GM12865 (cell line): ENCODE results near the gene SPATA46.

Source experiments
- DNase-seq: peaks from one replicate; pipeline ENCODE4 v3.0.0; 2010; ENCODE audit warnings: low read depth
- H3K4me3 ChIP-seq: 2 replicates; pipeline ENCODE4 v1.5.1; 2011; ENCODE audit warnings: mild to moderate bottlenecking, low read depth, low read length, control low read depth
- CTCF ChIP-seq: IDR thresholded peaks from 2 replicates; pipeline ENCODE4 v1.5.1; 2011; ENCODE audit warnings: low read length, control low read depth, low read depth, inconsistent platforms; ENCODE audit not compliant: insufficient read depth; ENCODE audit errors: missing control alignments

Gene SPATA46

GRCh38 chr1:162373541-162374260 lies 3.0 kb downstream of the SPATA46 start:
- no peak for DNase-seq
- no peak for TF ChIP-seq CTCF
- no peak overlapping the region for H3K4me3 ChIP-seq

- no peak for DNase-seq
- no peak for TF ChIP-seq CTCF
These were observed 3.6 kb downstream of the SPATA46 start for GRCh38 chr1:162373072-162373427.

GRCh38 chr1:162372159-162373071 lies 4.2 kb downstream of the SPATA46 start:
- no peak for DNase-seq
- H3K4me3 ChIP-seq = no peak overlapping the region
- no peak for TF ChIP-seq CTCF

More at GRCh38 chr1:162373072-162373427, 3.6 kb downstream of the SPATA46 start:
- H3K4me3 ChIP-seq = no peak overlapping the region

- DNase-seq = no peak
- no peak overlapping the region for H3K4me3 ChIP-seq
- no peak for TF ChIP-seq CTCF
These were observed 5.0 kb downstream of the SPATA46 start for GRCh38 chr1:162371611-162372010.

- H3K4me3 ChIP-seq = no peak overlapping the region
- no peak for DNase-seq
- no peak for TF ChIP-seq CTCF
These were observed 5.9 kb downstream of the SPATA46 start for GRCh38 chr1:162370721-162371120.

- H3K4me3 ChIP-seq = no peak overlapping the region
- TF ChIP-seq CTCF = no peak
- no peak for DNase-seq
These were observed 6.5 kb downstream of the SPATA46 start for GRCh38 chr1:162370161-162370560.

GRCh38 chr1:162369571-162369970 lies 7.1 kb downstream of the SPATA46 start:
- TF ChIP-seq CTCF = no peak
- DNase-seq = no peak
- no peak overlapping the region for H3K4me3 ChIP-seq
